AG09309 (cell line): ENCODE results near the gene KRAS.

Source experiments
- DNase-seq: peaks from one replicate; pipeline ENCODE4 v3.0.0-alpha.2; 2010; ENCODE audit warnings: low read depth
- H3K4me3 ChIP-seq: 2 replicates; pipeline ENCODE4 v1.5.1; 2011; ENCODE audit warnings: mild to moderate bottlenecking, low read depth, low read length, moderate library complexity; ENCODE audit not compliant: control insufficient read depth
- CTCF ChIP-seq: IDR thresholded peaks from 2 replicates; pipeline ENCODE4 v1.5.1; 2011; ENCODE audit warnings: mild to moderate bottlenecking, low read depth, low read length, inconsistent platforms; ENCODE audit not compliant: insufficient read depth, control insufficient read depth; ENCODE audit errors: missing control alignments

KRAS gene

GRCh38 chr12:25242981-25243679, 7.6 kb downstream of the KRAS start:
- no peak for DNase-seq
- TF ChIP-seq CTCF, result no peak
- no peak overlapping the region for H3K4me3 ChIP-seq

GRCh38 chr12:25241167-25242020, 9.3 kb downstream of the KRAS start:
- H3K4me3 ChIP-seq, result no peak overlapping the region
- DNase-seq, result no peak
- peak; percentile 57 for TF ChIP-seq CTCF

- H3K4me3 ChIP-seq, result no peak overlapping the region
- no peak for TF ChIP-seq CTCF
- no peak for DNase-seq
These were observed 14.1 kb downstream of the KRAS start for GRCh38 chr12:25236626-25237025.

GRCh38 chr12:25236190-25236589, 14.5 kb downstream of the KRAS start:
- no peak for DNase-seq
- no peak for TF ChIP-seq CTCF
- no peak overlapping the region for H3K4me3 ChIP-seq

GRCh38 chr12:25213338-25213737, 37.4 kb downstream of the KRAS start:
- no peak overlapping the region for H3K4me3 ChIP-seq
- no peak for TF ChIP-seq CTCF
- no peak for DNase-seq

GRCh38 chr12:25208554-25208953, 42.2 kb downstream of the KRAS start:
- TF ChIP-seq CTCF, result no peak
- H3K4me3 ChIP-seq, result no peak overlapping the region
- no peak for DNase-seq
